Smooth muscle cell (in vitro differentiated cells): Measurements from ENCODE around the gene RNPC3. TPM values are rescaled to one million over a fixed set of nuclear protein-coding genes. Genes with fewer than 3 reads are reported as not detected.
"Not testable (repeated sequence)": the region's sequence is repeated elsewhere in the genome, so short reads cannot be mapped to it uniquely, and the experiment has no call there.

Experiments used
- DNase-seq: peaks from one replicate; lab custom pipeline; 2025; ENCODE audit not compliant: unreplicated experiment; lab: John Stamatoyannopoulos, UW
- H2AFZ ChIP-seq: fragments of 200-600 bp; sonication (generic); 2 replicates; pipeline ENCODE4 v1.6.0; 2016; ENCODE audit warnings: antibody characterized with exemption, low read depth, mild to moderate bottlenecking
- H3F3A ChIP-seq: fragments of 200-600 bp; sonication (generic); 2 replicates; pipeline ENCODE4 v1.6.0; 2017; ENCODE audit warnings: antibody characterized with exemption, low read depth
- H3K27ac ChIP-seq: fragments of 200-600 bp; sonication (generic); 2 replicates; pipeline ENCODE4 v1.5.1; 2016; ENCODE audit warnings: low read depth, mild to moderate bottlenecking
- H3K27me3 ChIP-seq: fragments of 200-600 bp; sonication (generic); 2 replicates; pipeline ENCODE4 v1.6.1; 2016; ENCODE audit warnings: low read depth, mild to moderate bottlenecking
- H3K36me3 ChIP-seq: fragments of 200-600 bp; sonication (generic); 2 replicates; pipeline ENCODE4 v1.5.1; 2016; ENCODE audit warnings: low read depth
- H3K4me1 ChIP-seq: fragments of 200-600 bp; sonication (generic); 2 replicates; pipeline ENCODE4 v1.5.1; 2016; ENCODE audit warnings: low read depth
- H3K4me2 ChIP-seq: fragments of 200-600 bp; sonication (generic); 2 replicates; pipeline ENCODE4 v1.6.0; 2016; ENCODE audit warnings: mild to moderate bottlenecking
- H3K4me3 ChIP-seq: fragments of 200-600 bp; sonication (generic); 2 replicates; pipeline ENCODE4 v1.5.1; 2016; ENCODE audit warnings: mild to moderate bottlenecking
- H3K79me2 ChIP-seq: fragments of 200-600 bp; sonication (generic); 2 replicates; pipeline ENCODE4 v1.6.0; 2016; ENCODE audit warnings: low read depth, mild to moderate bottlenecking
- H3K9ac ChIP-seq: fragments of 200-600 bp; sonication (generic); 2 replicates; pipeline ENCODE4 v1.6.0; 2016; ENCODE audit warnings: low read depth
- H3K9me3 ChIP-seq: fragments of 200-600 bp; sonication (generic); replicated peaks from 2 replicates; pipeline ENCODE4 v1.5.1; 2016; ENCODE audit warnings: low read depth
- H4K20me1 ChIP-seq: fragments of 200-600 bp; sonication (generic); 2 replicates; pipeline ENCODE4 v1.6.0; 2016; ENCODE audit warnings: low read depth
- CTCF ChIP-seq: fragments of 200-600 bp; sonication (generic); IDR thresholded peaks from 2 replicates; pipeline ENCODE4 v1.5.1; 2017; ENCODE audit warnings: borderline replicate concordance, mild to moderate bottlenecking, antibody characterized with exemption; ENCODE audit not compliant: insufficient read depth, poor library complexity, severe bottlenecking
- WGBS: methylation state at CpG from one replicate; pipeline ENCODE4 v1.1.7; 2016; ENCODE audit warnings: low lambda C conversion rate; 5-methylcytosine and 5-hydroxymethylcytosine counted together
- polyA plus RNA-seq: library from polyadenylated mRNA; unstranded; fragments of >200 nt; fragmentation: Nextera tagmentation; extraction: Ambion mirVana; gene quantifications from 2 replicates; pipeline ENCODE4 v1.2.1, GENCODE V29; 2016
- total RNA-seq: library from RNA; depleted of rRNA; stranded (reverse); fragments of >200 nt; gene quantifications from 2 replicates; pipeline ENCODE4 v1.2.3, GENCODE V29; 2014

RNPC3 gene
- total and polyA plus RNA-seq, 2 experiments from 2014 or later, result 2.6 to 7.0 TPM

GRCh38 chr1:103561643-103562395 lies 36.3 kb downstream of the RNPC3 start:
- Histone ChIP-seq H3K36me3 (no peaks in the 10 kb centered on the region), H2AFZ (no peak overlapping the region), H3K27me3 (no peaks in the 10 kb centered on the region), H3F3A (no peaks in the 10 kb centered on the region), H3K4me2 (no peak overlapping the region), H3K4me3 (no peak overlapping the region), H4K20me1 (no peaks in the 10 kb centered on the region), H3K9ac (no peak overlapping the region), H3K9me3 (no peaks in the 10 kb centered on the region), H3K27ac (no peak overlapping the region), H3K79me2 (no peaks in the 10 kb centered on the region), H3K4me1 (no peaks in the 10 kb centered on the region)
- WGBS, result 89% methylated on average over 2 of the region's 2 CpGs
- no peak for TF ChIP-seq CTCF
- no peak for DNase-seq

GRCh38 chr1:103563056-103563455 lies 37.6 kb downstream of the RNPC3 start:
- DNase-seq, result no peak
- Histone ChIP-seq H3K9ac (no peak overlapping the region), H3F3A (no peaks in the 10 kb centered on the region), H3K36me3 (no peaks in the 10 kb centered on the region), H4K20me1 (no peaks in the 10 kb centered on the region), H3K4me2 (no peak overlapping the region), H3K27me3 (no peaks in the 10 kb centered on the region), H3K79me2 (no peaks in the 10 kb centered on the region), H3K27ac (no peak overlapping the region), H3K9me3 (no peaks in the 10 kb centered on the region), H3K4me1 (no peaks in the 10 kb centered on the region), H3K4me3 (no peak overlapping the region), H2AFZ (no peak overlapping the region)
- no peak for TF ChIP-seq CTCF
- WGBS, result 91% methylated on average over 4 of the region's 4 CpGs

- H2AFZ ChIP-seq, result no peak overlapping the region
- no peaks in the 10 kb centered on the region for H4K20me1 ChIP-seq
- H3K27ac ChIP-seq, result no peak overlapping the region
- H3F3A ChIP-seq, result no peaks in the 10 kb centered on the region
- no peaks in the 10 kb centered on the region for H3K36me3 ChIP-seq
- H3K79me2 ChIP-seq, result no peaks in the 10 kb centered on the region
- no peak for DNase-seq
- H3K27me3 ChIP-seq, result no peaks in the 10 kb centered on the region
- H3K4me1 ChIP-seq, result no peaks in the 10 kb centered on the region
- H3K9ac ChIP-seq, result no peak overlapping the region
- H3K4me2 ChIP-seq, result no peak overlapping the region
- 95% methylated on average over 7 of the region's 7 CpGs for WGBS
- TF ChIP-seq CTCF, result no peak
- H3K9me3 ChIP-seq, result no peaks in the 10 kb centered on the region
- H3K4me3 ChIP-seq, result no peak overlapping the region
Observed at GRCh38 chr1:103569493-103569892, 44.0 kb downstream of the RNPC3 start.

- H3K36me3 ChIP-seq, H3K4me3 ChIP-seq, H3K27me3 ChIP-seq, H3K9me3 ChIP-seq, H2AFZ ChIP-seq, H3K27ac ChIP-seq, DNase-seq, H3K9ac ChIP-seq, H3F3A ChIP-seq, H4K20me1 ChIP-seq, H3K79me2 ChIP-seq, H3K4me2 ChIP-seq, H3K4me1 ChIP-seq: not testable (repeated sequence)
- WGBS, result 80% methylated on average over 2 of the region's 2 CpGs
Observed at GRCh38 chr1:103571289-103571688, 45.8 kb downstream of the RNPC3 start, which contains the start of gene AMY2B. Gene AMY2B (plus strand): TSS chr1:103571589. CDS start chr1:103571603, 14 bp downstream.
